HepG2 (cell line): ENCODE measurements around the gene FMNL2. TPM values are rescaled to one million over a fixed set of nuclear protein-coding genes. Genes with fewer than 3 reads are reported as not detected.

ENCODE experiments used
- AGO2 ChIP-seq: fragments of 200-400 bp; formaldehyde crosslinking; optimal IDR thresholded peaks from 2 replicates; pipeline ENCODE3; 2017; ENCODE audit warnings: mild to moderate bottlenecking, low read depth, low read length, moderate library complexity
- ASH2L ChIP-seq: fragments of 300-600, 200-600 bp; sonication (generic); IDR thresholded peaks from 2 replicates; pipeline ENCODE4 v1.7.0; 2017; ENCODE audit warnings: low read depth, mild to moderate bottlenecking, moderate library complexity, mixed read lengths, low read length; ENCODE audit not compliant: insufficient read length
- ATF4 ChIP-seq, 2 experiments: fragments of 450-650 bp in 1 of 2; sonication (generic) in 1 of 2; formaldehyde crosslinking; IDR thresholded peaks; 2 replicates each; pipeline versions ENCODE4 v1.5.0 to v1.8.0; 2020 to 2022; ENCODE audit warnings: mild to moderate bottlenecking in 1 of 2, missing genetic modification reagents in 1 of 2
- FLYWCH1 ChIP-seq: sonication (generic); formaldehyde crosslinking; IDR thresholded peaks from 2 replicates; pipeline ENCODE4 v1.8.1; 2023; ENCODE audit warnings: mild to moderate bottlenecking, missing genetic modification reagents
- FOXA3 ChIP-seq: IDR thresholded peaks from 2 replicates; pipeline ENCODE4 v1.6.1; 2016; ENCODE audit warnings: missing genetic modification reagents, missing compliant biosample characterization
- HMG20A ChIP-seq: IDR thresholded peaks from 2 replicates; pipeline ENCODE4 v1.6.1; 2016; ENCODE audit warnings: borderline replicate concordance
- HNF4A ChIP-seq: sonication (generic); formaldehyde crosslinking; IDR thresholded peaks from 2 replicates; pipeline ENCODE4 v1.4.0; 2020; ENCODE audit warnings: missing genetic modification reagents
- KAT8 ChIP-seq: IDR thresholded peaks from 2 replicates; pipeline ENCODE4 v1.6.1; 2016; ENCODE audit warnings: missing genetic modification reagents, missing compliant biosample characterization
- KDM2A ChIP-seq: sonication (generic); formaldehyde crosslinking; IDR thresholded peaks from 2 replicates; pipeline ENCODE4 v1.4.0; 2020; ENCODE audit warnings: low read depth, missing genetic modification reagents, borderline replicate concordance
- MAX ChIP-seq: IDR thresholded peaks from 2 replicates; pipeline ENCODE4 v1.6.1; 2012; ENCODE audit warnings: inconsistent platforms
- NR2F6 ChIP-seq, 2 experiments: IDR thresholded peaks; 2 replicates each; pipeline ENCODE4 v1.6.1; 2016; ENCODE audit warnings: antibody characterized with exemption in 1 of 2, mild to moderate bottlenecking in 1 of 2
- POGZ ChIP-seq: sonication (generic); formaldehyde crosslinking; IDR thresholded peaks from 2 replicates; pipeline ENCODE4 v1.4.0; 2020; ENCODE audit warnings: mild to moderate bottlenecking, missing genetic modification reagents
- PPARG ChIP-seq: conservative IDR thresholded peaks from 2 replicates; pipeline ENCODE4 v1.6.1; 2016; ENCODE audit warnings: missing biosample characterization, missing genetic modification reagents
- RBM22 ChIP-seq: fragments of 200-400 bp; formaldehyde crosslinking; optimal IDR thresholded peaks from 2 replicates; pipeline ENCODE3; 2017; ENCODE audit warnings: mild to moderate bottlenecking, low read length, moderate library complexity
- RELA ChIP-seq: sonication (generic); formaldehyde crosslinking; IDR thresholded peaks from 2 replicates; pipeline ENCODE4 v1.4.0; 2020; ENCODE audit warnings: missing genetic modification reagents
- SMAD3 ChIP-seq: sonication (generic); formaldehyde crosslinking; IDR thresholded peaks from 2 replicates; pipeline ENCODE4 v1.4.0; 2020; ENCODE audit warnings: missing genetic modification reagents
- SMC3 ChIP-seq: IDR thresholded peaks from 2 replicates; pipeline ENCODE4 v1.6.1; 2011; ENCODE audit warnings: low read length, improper control_type of control experiment
- SOX13 ChIP-seq, 3 experiments: fragments of 450-650 bp in 1 of 3; sonication (generic) in 1 of 3; formaldehyde crosslinking in 1 of 3; IDR thresholded peaks in 2 of 3; conservative IDR thresholded peaks in 1 of 3; 2 replicates each; pipeline versions ENCODE4 v1.5.0 to v1.6.1; 2016 to 2020; ENCODE audit warnings: antibody characterized with exemption in 1 of 3, mild to moderate bottlenecking in 1 of 3, missing compliant biosample characterization in 1 of 3, missing genetic modification reagents in 1 of 3, moderate library complexity in 1 of 3
- TARDBP ChIP-seq: sonication (generic); formaldehyde crosslinking; IDR thresholded peaks from 2 replicates; pipeline ENCODE4 v1.8.0; 2022; ENCODE audit warnings: mild to moderate bottlenecking, missing genetic modification reagents
- THAP11 ChIP-seq: IDR thresholded peaks from 2 replicates; pipeline ENCODE4 v1.6.1; 2016; ENCODE audit warnings: missing biosample characterization, missing genetic modification reagents
- TRIM22 ChIP-seq: fragments of 450-650 bp; IDR thresholded peaks from 2 replicates; pipeline ENCODE4 v1.6.1; 2017
- ZBTB25 ChIP-seq: IDR thresholded peaks from 2 replicates; pipeline ENCODE4 v1.6.1; 2018; ENCODE audit warnings: missing genetic modification reagents
- ZEB1 ChIP-seq: IDR thresholded peaks from 2 replicates; pipeline ENCODE4 v1.6.1; 2012; ENCODE audit warnings: mild to moderate bottlenecking, low read depth, inconsistent platforms; ENCODE audit not compliant: insufficient replicate concordance
- ZGPAT ChIP-seq: IDR thresholded peaks from 2 replicates; pipeline ENCODE4 v1.6.1; 2016; ENCODE audit warnings: mild to moderate bottlenecking
- ZNF431 ChIP-seq: sonication (generic); formaldehyde crosslinking; IDR thresholded peaks from 2 replicates; pipeline ENCODE4 v1.9.0; 2022; ENCODE audit warnings: missing genetic modification reagents, low read depth, mild to moderate bottlenecking, borderline replicate concordance
- ZNF558 ChIP-seq: sonication (generic); formaldehyde crosslinking; IDR thresholded peaks from 2 replicates; pipeline ENCODE4 v1.9.0; 2022; ENCODE audit warnings: mild to moderate bottlenecking, missing genetic modification reagents, borderline replicate concordance
- ZNF605 ChIP-seq: sonication (generic); formaldehyde crosslinking; IDR thresholded peaks from 2 replicates; pipeline ENCODE4 v1.8.0; 2022; ENCODE audit warnings: mild to moderate bottlenecking, missing genetic modification reagents
- ZNF879 ChIP-seq: sonication (generic); formaldehyde crosslinking; IDR thresholded peaks from 2 replicates; pipeline ENCODE4 v1.8.1; 2023; ENCODE audit warnings: missing genetic modification reagents
- polyA plus RNA-seq, 8 experiments: library from polyadenylated mRNA; depleted of rRNA in 3 of 8; stranded (reverse) in 7 of 8; unstranded in 1 of 8; fragments of >200 nt; fragmentation: Illumina TruSeq in 4 of 8; extraction: Trizol in 4 of 8; gene quantifications; 2 replicates each; pipeline versions ENCODE4 v1.2.1 to v1.2.3, GENCODE V29; 2011 to 2016; ENCODE audit warnings: low read depth in 4 of 8, missing spikeins in 1 of 8, mixed read lengths in 1 of 8; ENCODE audit not compliant: insufficient read depth in 1 of 8
- total RNA-seq, 5 experiments: library from RNA; depleted of rRNA; stranded (reverse); fragments of >200 nt; fragmentation: Illumina TruSeq; extraction: Trizol; gene quantifications; 2 replicates each; pipeline ENCODE4 v1.2.3, GENCODE V29; 2016; ENCODE audit warnings: low read depth in 1 of 5

Gene FMNL2
- total and polyA plus RNA-seq, 2 of the 13 experiments (the other 11 are each of a cell fraction or from before 2014, with no cell fraction given) = 66.5 to 67.7 TPM

GRCh38 chr2:152384992-152385391 is 50.0 kb downstream of the FMNL2 start (continued):
- 0 out of 2 replicates have a peak, but pooled peaks have one; percentile 31 for TF ChIP-seq ZGPAT (CRISPR knock-in tag)
- no peak for TF ChIP-seq KAT8 (CRISPR knock-in tag)
- 0 out of 2 replicates have a peak, but pooled peaks have one; percentile 27 for TF ChIP-seq MAX
- TF ChIP-seq TARDBP = no peak
- TF ChIP-seq HMG20A (CRISPR knock-in tag) = peak; percentile 62; the same call in 1 of the 2 replicates
- no peak for TF ChIP-seq KDM2A (CRISPR knock-in tag)
- TF ChIP-seq RELA (CRISPR knock-in tag) = no peak
- TF ChIP-seq ZEB1 = peak; percentile 46
- TF ChIP-seq SMAD3 = 0 out of 2 replicates have a peak, but pooled peaks have one; percentile 31
- TF ChIP-seq RBM22 = peak; percentile 27
- no peak for TF ChIP-seq ZNF431 (CRISPR knock-in tag)
- TF ChIP-seq SMC3 = no peak
- no peak for TF ChIP-seq SOX13 (IDR thresholded peaks at IDR 0.05)
- peak in 1 of 2 experiments; percentile 66; a peak in 2 of 4 replicates for TF ChIP-seq SOX13 (CRISPR knock-in tag; conservative IDR thresholded peaks at IDR 0.05 in 1 of 2, IDR thresholded peaks at IDR 0.05 in 1 of 2)
- TF ChIP-seq ZBTB25 (CRISPR knock-in tag) = no peak
- TF ChIP-seq AGO2 = no peak
- TF ChIP-seq ASH2L = peak; percentile 31
- no peak for TF ChIP-seq ZNF879 (CRISPR knock-in tag)
- TF ChIP-seq POGZ (CRISPR knock-in tag) = peak; percentile 17; the same call in 1 of the 2 replicates
- 0 out of 4 replicates have a peak, but pooled peaks of 1 of the 2 experiments have one; percentile 41 for TF ChIP-seq ATF4 (CRISPR knock-in tag; IDR thresholded peaks at IDR 0.05)
- TF ChIP-seq ZNF605 (CRISPR knock-in tag) = no peak
- TF ChIP-seq FLYWCH1 (CRISPR knock-in tag) = no peak
- peak; percentile 42; the same call in 1 of the 2 replicates for TF ChIP-seq FOXA3 (CRISPR knock-in tag)
- peak; percentile 93 for TF ChIP-seq HNF4A
- TF ChIP-seq THAP11 = peak; percentile 39; the same call in 1 of the 2 replicates
- TF ChIP-seq ZNF558 = no peak
- TF ChIP-seq PPARG (CRISPR knock-in tag) = no peak
- peak; percentile 61 for TF ChIP-seq NR2F6 (IDR thresholded peaks at IDR 0.05)
- TF ChIP-seq NR2F6 (CRISPR knock-in tag; IDR thresholded peaks at IDR 0.05) = peak; percentile 57
- no peak for TF ChIP-seq TRIM22
